PC-9 (cell line): ENCODE results near the gene UQCC5. TPM values are rescaled to one million over a fixed set of nuclear protein-coding genes. Genes with fewer than 3 reads are reported as not detected.

ENCODE experiments used
- BruUV-seq: library from RNA; stranded (reverse); fragments of 400-500 nt; replicated peaks from 2 replicates; lab custom pipeline; 2021; lab: Mats Ljungman, UMichigan
- CTCF ChIA-PET: fragments of 300-600 bp; sonication (Branson Sonifier 250); formaldehyde crosslinking; loops from one replicate; lab custom pipeline; 2022; ENCODE audit warnings: antibody characterized with exemption; lab: Charles Lee
- POLR2A ChIA-PET: fragments of 300-600 bp; sonication (Branson Sonifier 250); formaldehyde crosslinking; loops from one replicate; lab custom pipeline; 2022; ENCODE audit warnings: antibody characterized with exemption; ENCODE audit not compliant: unreplicated experiment; lab: Charles Lee
- DNase-seq, 2 experiments: peaks; one replicate each; pipeline versions ENCODE4 v3.0.0 to v3.0.0-alpha.2; 2015 to 2022; ENCODE audit warnings: mixed read lengths in 1 of 2
- H2AFZ ChIP-seq: fragments of 200-600 bp; sonication (generic); 2 replicates; pipeline ENCODE4 v1.8.1; 2017; ENCODE audit warnings: antibody characterized with exemption
- H3F3A ChIP-seq: fragments of 200-600 bp; sonication (generic); 2 replicates; pipeline ENCODE4 v1.8.1; 2017; ENCODE audit warnings: antibody characterized with exemption, mild to moderate bottlenecking, low read depth; ENCODE audit not compliant: insufficient read depth
- H3K27ac ChIP-seq: fragments of 200-600 bp; sonication (generic); 2 replicates; pipeline ENCODE4 v1.6.1; 2016; ENCODE audit warnings: mixed run types
- H3K27me3 ChIP-seq: fragments of 200-600 bp; sonication (generic); 2 replicates; pipeline ENCODE4 v1.6.1; 2016; ENCODE audit warnings: low read depth, mixed run types; ENCODE audit not compliant: insufficient read depth
- H3K36me3 ChIP-seq: fragments of 200-600 bp; sonication (generic); 2 replicates; pipeline ENCODE4 v1.6.1; 2016; ENCODE audit warnings: low read depth, mixed run types
- H3K4me1 ChIP-seq: fragments of 200-600 bp; sonication (generic); replicated peaks from 2 replicates; pipeline ENCODE4 v1.6.1; 2016; ENCODE audit warnings: mixed run types; ENCODE audit not compliant: insufficient read depth
- H3K4me2 ChIP-seq: fragments of 200-600 bp; sonication (generic); 2 replicates; pipeline ENCODE4 v1.6.1; 2017; ENCODE audit warnings: mixed run types
- H3K4me3 ChIP-seq: fragments of 200-600 bp; sonication (generic); 2 replicates; pipeline ENCODE4 v1.6.1; 2016; ENCODE audit warnings: mixed run types
- H3K79me2 ChIP-seq: fragments of 200-600 bp; sonication (generic); 2 replicates; pipeline ENCODE4 v1.6.1; 2017; ENCODE audit warnings: low read depth, mixed run types
- H3K9me2 ChIP-seq: fragments of 200-600 bp; sonication (generic); 2 replicates; pipeline ENCODE4 v1.8.1; 2017; ENCODE audit warnings: mild to moderate bottlenecking; ENCODE audit not compliant: insufficient read depth
- H3K9me3 ChIP-seq: fragments of 200-600 bp; sonication (generic); 2 replicates; pipeline ENCODE4 v1.8.1; 2016; ENCODE audit warnings: low read depth; ENCODE audit not compliant: insufficient read depth
- H4K20me1 ChIP-seq: fragments of 200-600 bp; sonication (generic); 2 replicates; pipeline ENCODE4 v1.8.1; 2017; ENCODE audit not compliant: insufficient read depth
- CTCF ChIP-seq: fragments of 200-600 bp; sonication (generic); conservative IDR thresholded peaks from 2 replicates; pipeline ENCODE4 v1.6.1; 2017; ENCODE audit warnings: mixed run types, antibody characterized with exemption, mild to moderate bottlenecking, moderate library complexity
- EZH2 ChIP-seq: fragments of 200-600 bp; sonication (generic); IDR thresholded peaks from 2 replicates; pipeline ENCODE4 v1.8.0; 2017; ENCODE audit warnings: antibody characterized with exemption, low read depth
- intact Hi-C: fragments of 100-400 bp; cut with micrococcal nuclease; formaldehyde crosslinking; loops from one replicate; pipeline ENCODE4 v1.10.0; 2022; ENCODE audit not compliant: unreplicated experiment
- total RNA-seq: library from RNA; stranded (reverse); gene quantifications from 2 replicates; pipeline ENCODE4 v1.2.3, GENCODE V29; 2021

The UQCC5 gene
- total RNA-seq, 1 experiment from 2014 or later, result 13.3 TPM

DNA sequence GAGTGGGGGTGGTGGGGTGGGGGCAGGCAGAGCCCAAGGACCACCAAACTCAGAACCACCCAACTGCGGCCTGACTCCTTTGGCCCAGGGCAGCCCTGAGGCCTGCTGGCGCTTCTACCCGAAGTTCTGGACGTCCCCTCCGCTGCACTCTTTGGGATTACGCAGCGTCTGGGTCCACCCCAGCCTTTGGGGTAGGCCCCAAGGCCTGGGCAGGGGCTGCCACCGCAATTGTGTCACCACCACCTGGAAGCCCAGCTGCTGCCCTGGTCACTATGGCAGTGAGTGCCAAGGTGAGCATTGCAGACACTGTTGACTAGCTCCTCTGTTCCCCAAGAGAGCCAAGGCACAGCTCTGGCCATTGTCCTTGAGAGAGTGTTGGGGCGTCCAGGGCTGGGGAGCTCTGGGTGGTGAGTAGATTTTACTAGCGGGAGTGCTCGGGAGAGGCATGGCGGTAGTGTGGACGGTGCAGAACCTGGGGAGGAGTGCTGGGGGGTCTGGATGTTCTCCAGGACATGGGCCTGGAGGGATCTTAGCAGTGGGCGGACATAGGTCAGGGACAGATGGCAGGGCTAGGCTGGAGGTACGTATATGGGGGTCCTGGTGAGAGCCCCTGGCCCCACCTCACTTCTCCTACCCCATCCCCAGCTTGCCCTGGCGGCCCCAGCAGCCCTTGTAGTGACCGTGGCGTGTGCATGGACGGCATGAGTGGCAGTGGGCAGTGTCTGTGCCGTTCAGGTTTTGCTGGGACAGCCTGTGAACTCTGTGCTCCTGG, 15.5 kb upstream of the UQCC5 start:
- TF ChIP-seq CTCF (no peak), EZH2 (no peak)
- Histone ChIP-seq H4K20me1 (no peaks in the 10 kb centered on the region), H3F3A (peaks cover 5% of the 10 kb centered on the region; the same call in 1 of the 2 replicates), H3K79me2 (no peaks in the 10 kb centered on the region), H3K27me3 (no peaks in the 10 kb centered on the region), H3K9me2 (no peaks in the 10 kb centered on the region), H3K4me2 (no peak overlapping the region), H2AFZ (no peak overlapping the region), H3K4me1 (no peaks in the 10 kb centered on the region; the same call in 1 of the 2 replicates), H3K27ac (no peak overlapping the region), H3K4me3 (no peak overlapping the region), H3K9me3 (no peaks in the 10 kb centered on the region), H3K36me3 (no peaks in the 10 kb centered on the region)
- intact Hi-C loops, result no loop called here
- no TSS peak for BruUV-seq
- CTCF ChIA-PET, result no interaction called here
- POLR2A ChIA-PET, result no interaction called here
- no peak for DNase-seq

DNA sequence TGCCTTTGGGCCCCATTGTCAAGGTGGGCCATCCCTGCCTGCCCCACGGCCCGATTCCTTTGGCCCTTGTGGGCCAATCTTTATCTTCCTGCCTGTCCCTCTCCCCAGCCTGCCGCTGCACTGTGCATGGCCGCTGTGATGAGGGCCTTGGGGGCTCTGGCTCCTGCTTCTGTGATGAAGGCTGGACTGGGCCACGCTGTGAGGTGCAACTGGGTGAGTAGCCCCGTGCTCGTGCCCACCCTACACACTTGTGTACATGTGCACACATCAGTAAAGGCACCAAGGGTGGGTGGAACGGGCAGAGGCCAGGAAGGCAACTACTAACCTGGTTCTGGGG, 14.9 kb upstream of the UQCC5 start:
- Histone ChIP-seq H3K27ac (no peak overlapping the region), H3K9me3 (no peaks in the 10 kb centered on the region), H3K4me2 (no peak overlapping the region), H4K20me1 (no peaks in the 10 kb centered on the region), H3K27me3 (no peaks in the 10 kb centered on the region), H3K9me2 (no peaks in the 10 kb centered on the region), H3K4me1 (peaks cover under 1% of the 10 kb centered on the region; the same call in 1 of the 2 replicates), H3F3A (peaks cover 7% of the 10 kb centered on the region; the same call in 1 of the 2 replicates), H3K79me2 (no peaks in the 10 kb centered on the region), H2AFZ (no peak overlapping the region), H3K36me3 (no peaks in the 10 kb centered on the region), H3K4me3 (no peak overlapping the region)
- intact Hi-C loops, result no loop called here
- TF ChIP-seq EZH2 (no peak), CTCF (no peak)
- no TSS peak for BruUV-seq
- DNase-seq, result no peak
- ChIA-PET CTCF (no interaction called here), POLR2A (no interaction called here)

GRCh38 chr3:52521881-52522650, 14.3 kb upstream of the UQCC5 start:
- CTCF ChIA-PET, result no interaction called here
- Histone ChIP-seq H3K4me2 (no peak overlapping the region), H4K20me1 (no peaks in the 10 kb centered on the region), H3K79me2 (no peaks in the 10 kb centered on the region), H3K9me2 (no peaks in the 10 kb centered on the region), H3K4me1 (peaks cover 7% of the 10 kb centered on the region; the same call in 1 of the 2 replicates), H3K36me3 (no peaks in the 10 kb centered on the region), H3K27ac (no peak overlapping the region), H2AFZ (no peak overlapping the region), H3K27me3 (no peaks in the 10 kb centered on the region), H3K9me3 (no peaks in the 10 kb centered on the region), H3F3A (peaks cover 7% of the 10 kb centered on the region; the same call in 1 of the 2 replicates), H3K4me3 (no peak overlapping the region)
- POLR2A ChIA-PET, result no interaction called here
- DNase-seq, result no peak
- no TSS peak for BruUV-seq
- TF ChIP-seq CTCF, result no peak
- TF ChIP-seq EZH2, result no peak
- intact Hi-C loops, result no loop called here
